SK-N-MC (cell line): ENCODE results near the gene GCK.

Experiments
- DNase-seq: peaks from one replicate; pipeline ENCODE4 v3.0.0-alpha.2; 2011; ENCODE audit warnings: low read depth, low spot score
- H3K27ac ChIP-seq: fragments of 200-600 bp; sonication (generic); 2 replicates; pipeline ENCODE4 v1.5.1; 2016; ENCODE audit warnings: mixed run types
- H3K36me3 ChIP-seq: fragments of 200-600 bp; sonication (generic); 2 replicates; pipeline ENCODE4 v1.6.1; 2017; ENCODE audit warnings: antibody characterized with exemption, low read length, mixed read lengths; ENCODE audit not compliant: insufficient read depth
- H3K4me3 ChIP-seq: fragments of 200-600 bp; sonication (generic); 2 replicates; pipeline ENCODE4 v1.5.1; 2016
- H3K9ac ChIP-seq: fragments of 200-600 bp; sonication (generic); 2 replicates; pipeline ENCODE4 v1.8.0; 2017; ENCODE audit warnings: mixed run types, mixed read lengths; ENCODE audit not compliant: insufficient read length
- H3K9me3 ChIP-seq: fragments of 200-600 bp; sonication (generic); 2 replicates; pipeline ENCODE4 v1.6.1; 2017; ENCODE audit warnings: low read depth, mild to moderate bottlenecking, antibody characterized with exemption, low read length, moderate library complexity, mixed read lengths
- EZH2 ChIP-seq: fragments of 200-600 bp; sonication (generic); IDR thresholded peaks from one replicate; pipeline ENCODE4 v1.6.1; 2017; ENCODE audit warnings: antibody characterized with exemption
- FOXP2 ChIP-seq: optimal IDR thresholded peaks from 2 replicates; pipeline ENCODE3; 2011; ENCODE audit warnings: mild to moderate bottlenecking, moderate library complexity; ENCODE audit not compliant: insufficient read depth; ENCODE audit errors: extremely low read length, control extremely low read depth
- POLR2AphosphoS5 ChIP-seq: IDR thresholded peaks from 2 replicates; pipeline ENCODE4 v1.6.1; 2012; ENCODE audit warnings: mild to moderate bottlenecking, low read depth, low read length, borderline replicate concordance

The GCK gene

GRCh38 chr7:44189286-44189992 lies at the start of gene GCK:
TSS of gene GCK (minus strand) at chr7:44189439. CDS start at chr7:44188953, 486 bp downstream.
- Histone ChIP-seq H3K9me3 (no peaks in the 10 kb centered on the region), H3K4me3 (no peak within 1 kb of the TSS), H3K9ac (no peak within 1 kb of the TSS), H3K27ac (no peak within 1 kb of the TSS), H3K36me3 (no peaks in the 10 kb centered on the region)
- no peak for DNase-seq
- no peak for TF ChIP-seq FOXP2
- no peak for TF ChIP-seq POLR2AphosphoS5
- TF ChIP-seq EZH2 = no peak

GRCh38 chr7:44238116-44238695 lies 49.0 kb upstream of the GCK start:
- no peak for DNase-seq
- H3K36me3 ChIP-seq = no peaks in the 10 kb centered on the region
- no peak overlapping the region for H3K4me3 ChIP-seq
- TF ChIP-seq POLR2AphosphoS5 = no peak
- TF ChIP-seq FOXP2 = no peak
- TF ChIP-seq EZH2 = no peak
- no peak overlapping the region for H3K27ac ChIP-seq
- H3K9me3 ChIP-seq = no peaks in the 10 kb centered on the region
- H3K9ac ChIP-seq = no peak overlapping the region

GRCh38 chr7:44237696-44238095 lies 48.5 kb upstream of the GCK start:
- no peaks in the 10 kb centered on the region for H3K36me3 ChIP-seq
- H3K9me3 ChIP-seq = no peaks in the 10 kb centered on the region
- no peak overlapping the region for H3K4me3 ChIP-seq
- no peak for TF ChIP-seq EZH2
- TF ChIP-seq POLR2AphosphoS5 = no peak
- no peak for TF ChIP-seq FOXP2
- H3K9ac ChIP-seq = no peak overlapping the region
- no peak for DNase-seq
- H3K27ac ChIP-seq = no peak overlapping the region

GRCh38 chr7:44236333-44236728 lies 47.1 kb upstream of the GCK start:
- no peak for DNase-seq
- TF ChIP-seq FOXP2 = no peak

GRCh38 chr7:44235582-44236332 lies 46.5 kb upstream of the GCK start:
- H3K27ac ChIP-seq = no peak overlapping the region
- TF ChIP-seq POLR2AphosphoS5 (no peak), FOXP2 (no peak), EZH2 (no peak)
- no peak overlapping the region for H3K4me3 ChIP-seq
- no peaks in the 10 kb centered on the region for H3K36me3 ChIP-seq
- no peak overlapping the region for H3K9ac ChIP-seq
- no peaks in the 10 kb centered on the region for H3K9me3 ChIP-seq
- DNase-seq = no peak

More at GRCh38 chr7:44236333-44236728, 47.1 kb upstream of the GCK start:
- H3K27ac ChIP-seq = no peak overlapping the region
- H3K4me3 ChIP-seq = no peak overlapping the region
- no peak overlapping the region for H3K9ac ChIP-seq
- no peaks in the 10 kb centered on the region for H3K9me3 ChIP-seq
- no peaks in the 10 kb centered on the region for H3K36me3 ChIP-seq

- H3K9me3 ChIP-seq = no peaks in the 10 kb centered on the region
- H3K27ac ChIP-seq = no peak overlapping the region
- no peak overlapping the region for H3K4me3 ChIP-seq
- TF ChIP-seq FOXP2 (no peak), POLR2AphosphoS5 (no peak), EZH2 (no peak)
- H3K36me3 ChIP-seq = no peaks in the 10 kb centered on the region
- DNase-seq = no peak
- no peak overlapping the region for H3K9ac ChIP-seq
These were observed 45.8 kb upstream of the GCK start for GRCh38 chr7:44235066-44235465.

- H3K27ac ChIP-seq = no peak overlapping the region
- no peaks in the 10 kb centered on the region for H3K36me3 ChIP-seq
- H3K9me3 ChIP-seq = no peaks in the 10 kb centered on the region
- no peak overlapping the region for H3K4me3 ChIP-seq
- TF ChIP-seq FOXP2 = no peak
- no peak for TF ChIP-seq POLR2AphosphoS5
- no peak for TF ChIP-seq EZH2
- H3K9ac ChIP-seq = no peak overlapping the region
- no peak for DNase-seq
These were observed 43.9 kb upstream of the GCK start for GRCh38 chr7:44232901-44233715.

GRCh38 chr7:44232396-44232795 lies 43.2 kb upstream of the GCK start:
- Histone ChIP-seq H3K9me3 (no peaks in the 10 kb centered on the region), H3K27ac (no peak overlapping the region), H3K9ac (no peak overlapping the region), H3K4me3 (no peak overlapping the region), H3K36me3 (no peaks in the 10 kb centered on the region)
- TF ChIP-seq EZH2 (no peak), FOXP2 (no peak), POLR2AphosphoS5 (no peak)
- DNase-seq = no peak
